AG04450 (cell line): Measurements from ENCODE around the gene MTHFSD. TPM values are rescaled to one million over a fixed set of nuclear protein-coding genes. Genes with fewer than 3 reads are reported as not detected.
A peak's percentile ranks its signal among the peaks of the same experiment; 100 is the strongest.

Experiments
- CTCF ChIA-PET: fragments of 300-600, 350-600 bp; formaldehyde crosslinking; extraction: SDS; loops from one replicate; lab custom pipeline; 2022; ENCODE audit warnings: antibody characterized with exemption, inconsistent platforms; lab: Charles Lee
- POLR2A ChIA-PET: fragments of 350-600 bp; formaldehyde crosslinking; extraction: SDS; loops from one replicate; lab custom pipeline; 2021; ENCODE audit warnings: antibody characterized with exemption, inconsistent platforms; lab: Yijun Ruan, JAX
- DNase-seq: peaks from one replicate; pipeline ENCODE4 v3.0.0-alpha.2; 2011; ENCODE audit warnings: low read depth, low spot score
- H3K27ac ChIP-seq: one replicate; pipeline ENCODE4 v1.5.1; 2012; ENCODE audit warnings: low read depth, low read length, control low read depth
- H3K27me3 ChIP-seq: one replicate; pipeline ENCODE4 v1.6.0; 2012; ENCODE audit warnings: low read length; ENCODE audit not compliant: control insufficient read depth, insufficient read depth
- H3K4me3 ChIP-seq: 2 replicates; pipeline ENCODE4 v1.5.1; 2011; ENCODE audit warnings: mild to moderate bottlenecking, low read depth, low read length, control low read depth
- H3K9me3 ChIP-seq: 2 replicates; pipeline ENCODE4 v1.5.1; 2012; ENCODE audit warnings: low read length; ENCODE audit not compliant: control insufficient read depth, insufficient read depth
- CTCF ChIP-seq: IDR thresholded peaks from 2 replicates; pipeline ENCODE4 v1.5.1; 2011; ENCODE audit warnings: low read depth, low read length, control low read depth, inconsistent platforms
- polyA plus RNA-seq: library from polyadenylated mRNA; depleted of rRNA; stranded (reverse); fragments of >200 nt; gene quantifications from 2 replicates; pipeline ENCODE4 v1.2.3, GENCODE V29; 2011

MTHFSD gene
- polyA plus RNA-seq, 1 experiment, result 16.7 TPM

- H3K9me3 ChIP-seq, result no peaks in the 10 kb centered on the region
- ChIA-PET CTCF (interaction anchor here (1.5 to 2.3 kb wide), 4 partner anchors 9 to 701 kb away, joined by 4 to 14 read pairs (median 10); no protein-coding TSS in a partner anchor), POLR2A (interaction anchor here (1.1 kb wide), 1 partner anchor 299 kb away, joined by 3 read pairs; no protein-coding TSS in a partner anchor)
- peak; percentile 6; the same call in 1 of the 2 replicates for TF ChIP-seq CTCF
- no peaks in the 10 kb centered on the region for H3K27me3 ChIP-seq
- no peak for DNase-seq
- H3K27ac ChIP-seq, result no peak overlapping the region
- H3K4me3 ChIP-seq, result no peak overlapping the region
Observed at GRCh38 chr16:86521236-86522197, 33.5 kb downstream of the MTHFSD start.

GRCh38 chr16:86520317-86521210 lies 34.5 kb downstream of the MTHFSD start:
- CTCF ChIA-PET, result interaction anchor here (0.6 to 2.3 kb wide), 22 partner anchors 8 to 700 kb away, joined by 3 to 14 read pairs (median 3); no protein-coding TSS in a partner anchor

GRCh38 chr16:86519649-86520316 lies 35.3 kb downstream of the MTHFSD start:
- TF ChIP-seq CTCF, result peak; percentile 92
- ChIA-PET POLR2A (interaction anchor here (0.6 to 1.3 kb wide), 4 partner anchors 9 to 211 kb away, joined by 3 to 5 read pairs (median 4); partner anchors contain the start of gene FOXF1), CTCF (interaction anchor here (0.6 to 2.3 kb wide), 24 partner anchors 8 to 699 kb away, joined by 3 to 14 read pairs (median 3); no protein-coding TSS in a partner anchor)
- no peaks in the 10 kb centered on the region for H3K27me3 ChIP-seq
- peak overlapping the region; percentile 47 for H3K27ac ChIP-seq
- H3K9me3 ChIP-seq, result peaks cover 9% of the 10 kb centered on the region; the same call in 1 of the 2 replicates
- peak overlapping the region; percentile 42 for H3K4me3 ChIP-seq
- DNase-seq, result peak; percentile 51

More at GRCh38 chr16:86520317-86521210, 34.5 kb downstream of the MTHFSD start:
- TF ChIP-seq CTCF, result no peak
- no peaks in the 10 kb centered on the region for H3K27me3 ChIP-seq
- H3K27ac ChIP-seq, result no peak overlapping the region
- peaks cover 7% of the 10 kb centered on the region; the same call in 1 of the 2 replicates for H3K9me3 ChIP-seq
- DNase-seq, result no peak
- POLR2A ChIA-PET, result interaction anchor here (0.6 to 1.1 kb wide), 5 partner anchors 10 to 453 kb away, joined by 3 to 5 read pairs (median 3); no protein-coding TSS in a partner anchor
- peak overlapping the region; percentile 42 for H3K4me3 ChIP-seq

GRCh38 chr16:86519007-86519648 lies 35.9 kb downstream of the MTHFSD start:
- ChIA-PET CTCF (interaction anchor here (0.6 to 3.3 kb wide), 17 partner anchors 16 to 699 kb away, joined by 3 to 36 read pairs (median 4); no protein-coding TSS in a partner anchor), POLR2A (interaction anchor here (0.7 to 1.3 kb wide), 2 partner anchors 9 to 16 kb away, joined by 3 to 5 read pairs; partner anchors contain the start of gene FOXF1)
- DNase-seq, result no peak
- Histone ChIP-seq H3K27ac (peak overlapping the region; percentile 21), H3K4me3 (no peak overlapping the region), H3K9me3 (peaks cover 9% of the 10 kb centered on the region; the same call in 1 of the 2 replicates), H3K27me3 (no peaks in the 10 kb centered on the region)
- no peak for TF ChIP-seq CTCF
